Astrocyte of the spinal cord (primary cell): ENCODE data around the gene ZBED6.

Experiments
- DNase-seq: peaks from one replicate; pipeline ENCODE4 v3.0.0; 2011; ENCODE audit warnings: low read depth, low spot score
- H3K4me3 ChIP-seq: 2 replicates; pipeline ENCODE4 v1.5.1; 2011; ENCODE audit warnings: low read depth, mild to moderate bottlenecking, low read length, moderate library complexity
- CTCF ChIP-seq: IDR thresholded peaks from 2 replicates; pipeline ENCODE4 v1.5.1; 2012; ENCODE audit warnings: low read depth, mild to moderate bottlenecking, low read length, inconsistent platforms
- in situ Hi-C: cut with HindIII; loops from 2 replicates; pipeline ENCODE4 v1.10.0; 2017; ENCODE audit warnings: low sequenced_read_pairs

ZBED6 gene

GRCh38 chr1:203796236-203796605, 798 bp downstream of the ZBED6 start:
- DNase-seq, result peak; percentile 43
- H3K4me3 ChIP-seq, result peak overlapping the region; percentile 93
- TF ChIP-seq CTCF, result no peak
- in situ Hi-C loops, result no loop called here

- H3K4me3 ChIP-seq, result peak overlapping the region; percentile 93
- in situ Hi-C loops, result no loop called here
- DNase-seq, result no peak
- no peak for TF ChIP-seq CTCF
These were observed 1.8 kb downstream of the ZBED6 start for GRCh38 chr1:203797216-203797615.

- TF ChIP-seq CTCF, result no peak
- no peak overlapping the region for H3K4me3 ChIP-seq
- in situ Hi-C loops, result no loop called here
- DNase-seq, result no peak
These were observed 2.7 kb downstream of the ZBED6 start for GRCh38 chr1:203797948-203798655.

GRCh38 chr1:203799157-203799556, 3.7 kb downstream of the ZBED6 start:
- no peak for TF ChIP-seq CTCF
- H3K4me3 ChIP-seq, result no peak overlapping the region
- no peak for DNase-seq
- in situ Hi-C loops, result no loop called here

- H3K4me3 ChIP-seq, result no peak overlapping the region
- in situ Hi-C loops, result no loop called here
- TF ChIP-seq CTCF, result no peak
- no peak for DNase-seq
These were observed 4.5 kb downstream of the ZBED6 start for GRCh38 chr1:203799971-203800370.

GRCh38 chr1:203805689-203806088, 10.3 kb downstream of the ZBED6 start:
- no peak overlapping the region for H3K4me3 ChIP-seq
- TF ChIP-seq CTCF, result no peak
- in situ Hi-C loops, result no loop called here
- no peak for DNase-seq
